GM23248 (cell line): ENCODE results near the gene ACVRL1.

ENCODE experiments used
- EZH2 ChIP-seq: fragments of 200-600 bp; sonication (generic); IDR thresholded peaks from 2 replicates; pipeline ENCODE4 v1.6.1; 2018; ENCODE audit warnings: antibody characterized with exemption, mild to moderate bottlenecking; ENCODE audit not compliant: insufficient read depth, poor library complexity, severe bottlenecking
- EZH2phosphoT487 ChIP-seq: fragments of 200-600 bp; sonication (generic); IDR thresholded peaks from 2 replicates; pipeline ENCODE4 v1.6.1; 2018; ENCODE audit warnings: antibody characterized with exemption, moderate library complexity, mild to moderate bottlenecking, low read depth; ENCODE audit not compliant: insufficient read depth

GRCh38 chr12:51890511-51891171 is 16.7 kb upstream of the ACVRL1 start:
- no peak for TF ChIP-seq EZH2phosphoT487
- TF ChIP-seq EZH2, result no peak
